Trophoblast cell (in vitro differentiated cells and primary cell): ENCODE results near the gene ERG28.

Source experiments
- DNase-seq, 2 donors: peaks; one replicate each; pipeline ENCODE4 v3.0.0-alpha.2; 2016
- H2AFZ ChIP-seq: 2 replicates; pipeline ENCODE4 v1.6.1; 2013; ENCODE audit warnings: low read length, moderate library complexity, mild to moderate bottlenecking; ENCODE audit not compliant: insufficient read depth, poor library complexity
- H2AK5ac ChIP-seq: 2 replicates; pipeline ENCODE4 v1.6.1; 2013; ENCODE audit warnings: mild to moderate bottlenecking, low read length
- H2BK120ac ChIP-seq: 2 replicates; pipeline ENCODE4 v1.6.1; 2013; ENCODE audit warnings: low read length, mild to moderate bottlenecking, moderate library complexity; ENCODE audit not compliant: insufficient read depth, poor library complexity
- H2BK12ac ChIP-seq: 2 replicates; pipeline ENCODE4 v1.6.1; 2013; ENCODE audit warnings: mild to moderate bottlenecking, low read length, moderate library complexity
- H2BK5ac ChIP-seq: 2 replicates; pipeline ENCODE4 v1.6.1; 2013; ENCODE audit warnings: low read length, low read depth, moderate library complexity, mild to moderate bottlenecking; ENCODE audit not compliant: poor library complexity
- H3K14ac ChIP-seq: 2 replicates; pipeline ENCODE4 v1.6.1; 2013; ENCODE audit warnings: mild to moderate bottlenecking, low read length
- H3K18ac ChIP-seq: 2 replicates; pipeline ENCODE4 v1.6.1; 2013; ENCODE audit warnings: mild to moderate bottlenecking, low read length
- H3K23ac ChIP-seq: 2 replicates; pipeline ENCODE4 v1.6.1; 2013; ENCODE audit warnings: low read length
- H3K27ac ChIP-seq: 2 replicates; pipeline ENCODE4 v1.5.1; 2013; ENCODE audit warnings: low read depth, mild to moderate bottlenecking, inconsistent platforms, low read length, moderate library complexity
- H3K27me3 ChIP-seq: 2 replicates; pipeline ENCODE4 v1.6.1; 2013; ENCODE audit warnings: inconsistent platforms, mild to moderate bottlenecking, low read length, moderate library complexity; ENCODE audit not compliant: insufficient read depth
- H3K36me3 ChIP-seq, 2 experiments: 1 replicate in 1 of 2; 2 replicates in 1 of 2; pipeline ENCODE4 v1.6.1; 2013; ENCODE audit warnings: low read length in 2 of 2, mild to moderate bottlenecking in 2 of 2, moderate library complexity in 1 of 2; ENCODE audit not compliant: insufficient read depth in 2 of 2, control insufficient read depth in 1 of 2
- H3K4ac ChIP-seq: 2 replicates; pipeline ENCODE4 v1.6.1; 2013; ENCODE audit warnings: low read depth, mild to moderate bottlenecking, low read length, moderate library complexity
- H3K4me1 ChIP-seq, 2 experiments: 1 replicate in 1 of 2; 2 replicates in 1 of 2; pipeline ENCODE4 v1.6.1; 2013; ENCODE audit warnings: low read length in 2 of 2, mild to moderate bottlenecking in 2 of 2, moderate library complexity in 1 of 2; ENCODE audit not compliant: insufficient read depth in 2 of 2, control insufficient read depth in 1 of 2
- H3K4me2 ChIP-seq: 2 replicates; pipeline ENCODE4 v1.6.1; 2013; ENCODE audit warnings: inconsistent platforms, mild to moderate bottlenecking, low read length, moderate library complexity
- H3K4me3 ChIP-seq: 2 replicates; pipeline ENCODE4 v1.5.1; 2013; ENCODE audit warnings: mild to moderate bottlenecking, low read depth, low read length, inconsistent platforms
- H3K79me1 ChIP-seq: one replicate; pipeline ENCODE4 v1.6.1; 2013; ENCODE audit warnings: low read length
- H3K79me2 ChIP-seq: 2 replicates; pipeline ENCODE4 v1.6.1; 2013; ENCODE audit warnings: low read length, mild to moderate bottlenecking; ENCODE audit not compliant: control insufficient read depth, insufficient read depth, poor library complexity
- H3K9ac ChIP-seq: 2 replicates; pipeline ENCODE4 v1.6.1; 2013; ENCODE audit warnings: mild to moderate bottlenecking, low read length
- H3K9me3 ChIP-seq: 2 replicates; pipeline ENCODE4 v1.6.1; 2013; ENCODE audit warnings: low read depth, mild to moderate bottlenecking, control low read depth, inconsistent platforms, low read length; ENCODE audit not compliant: insufficient read depth
- H4K12ac ChIP-seq: 2 replicates; pipeline ENCODE4 v1.6.1; 2013; ENCODE audit warnings: low read depth, mild to moderate bottlenecking, low read length, moderate library complexity
- H4K8ac ChIP-seq: 2 replicates; pipeline ENCODE4 v1.6.1; 2013; ENCODE audit warnings: low read depth, mild to moderate bottlenecking, low read length, moderate library complexity
- H4K91ac ChIP-seq: one replicate; pipeline ENCODE4 v1.6.1; 2013; ENCODE audit warnings: low read depth, mild to moderate bottlenecking, low read length, moderate library complexity
- WGBS: extraction: QIAGEN DNeasy Blood & Tissue Kit; methylation state at CpG from one replicate; pipeline ENCODE4 v1.1.7; 2013; ENCODE audit warnings: missing lambda C conversion rate; ENCODE audit not compliant: insufficient read length, insufficient coverage; ENCODE audit errors: extremely low coverage; 5-methylcytosine and 5-hydroxymethylcytosine counted together

Gene ERG28

DNA sequence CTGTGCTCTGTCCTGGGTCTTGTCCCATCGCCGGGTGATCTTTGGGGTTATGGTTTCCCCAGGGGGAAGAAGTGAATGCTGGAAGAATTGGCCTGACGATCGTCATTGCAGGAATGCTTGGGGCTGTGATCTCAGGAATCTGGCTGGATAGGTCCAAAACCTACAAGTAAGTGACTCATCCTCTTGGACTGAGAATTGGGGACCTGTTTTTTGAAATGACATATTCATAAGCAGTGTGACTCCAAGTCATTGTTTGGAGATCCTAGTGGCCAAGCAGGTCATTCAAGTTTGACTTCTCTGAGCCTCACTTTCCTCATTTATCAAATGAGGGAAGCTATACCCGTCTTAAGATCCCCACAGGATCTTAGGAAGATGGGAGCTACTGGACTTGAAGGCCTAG, 25.8 kb downstream of the ERG28 start:
- no peak overlapping the region for H2BK12ac ChIP-seq
- whole genome bisulfite sequencing: no CpG with 5 or more reads among the region's 5 CpGs
- H3K14ac ChIP-seq: no peak overlapping the region
- H4K12ac ChIP-seq: no peak overlapping the region
- no peak overlapping the region for H4K8ac ChIP-seq
- peak overlapping the region; percentile 18 for H2BK120ac ChIP-seq
- no peak overlapping the region for H3K23ac ChIP-seq
- H3K27me3 ChIP-seq: no peaks in the 10 kb centered on the region
- H3K36me3 ChIP-seq: peaks cover 0 to 2% of the 10 kb centered on the region in 2 experiments
- H3K18ac ChIP-seq: no peak overlapping the region
- peak overlapping the region; percentile 14 for H2BK5ac ChIP-seq
- H2AFZ ChIP-seq: no peak overlapping the region
- no peaks in the 10 kb centered on the region for H3K9me3 ChIP-seq
- no peaks in the 10 kb centered on the region for H3K79me2 ChIP-seq
- H2AK5ac ChIP-seq: no peak overlapping the region
- H3K4ac ChIP-seq: no peak overlapping the region
- H3K4me3 ChIP-seq: no peak overlapping the region
- DNase-seq: peak; percentile 89 to 97
- H3K79me1 ChIP-seq: peaks cover 16% of the 10 kb centered on the region
- H3K4me1 ChIP-seq: peaks cover 32 to 34% of the 10 kb centered on the region in 2 experiments
- no peak overlapping the region for H3K4me2 ChIP-seq
- no peak overlapping the region for H3K9ac ChIP-seq
- H3K27ac ChIP-seq: peak overlapping the region; percentile 67
- peak overlapping the region; percentile 42 for H4K91ac ChIP-seq

DNA sequence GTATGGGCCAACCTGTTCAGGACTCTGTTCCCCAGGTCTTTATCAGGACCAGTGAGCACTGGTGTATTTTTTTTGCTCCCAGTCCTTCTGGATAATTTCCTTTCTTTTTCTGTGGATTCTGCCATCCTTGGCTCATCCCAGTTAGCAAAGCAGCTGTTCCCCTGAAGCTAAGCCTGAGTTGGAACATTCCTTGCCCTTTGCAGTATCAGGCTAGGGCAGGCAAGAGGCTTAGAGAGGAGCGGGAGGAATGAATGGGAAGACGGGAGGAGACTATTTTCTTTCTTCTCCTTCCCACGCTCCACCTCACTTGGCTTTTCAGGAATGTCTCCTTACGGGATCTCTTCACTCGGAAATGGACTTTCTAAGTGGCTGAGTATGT, 29.2 kb downstream of the ERG28 start:
- Histone ChIP-seq H4K91ac (no peak overlapping the region), H3K23ac (no peak overlapping the region), H2BK12ac (no peak overlapping the region), H3K79me1 (peaks cover 16% of the 10 kb centered on the region), H3K18ac (no peak overlapping the region), H3K14ac (no peak overlapping the region), H3K36me3 (no peaks in the 10 kb centered on the region), H3K27me3 (no peaks in the 10 kb centered on the region), H3K9me3 (no peaks in the 10 kb centered on the region), H4K12ac (no peak overlapping the region), H2BK120ac (peak overlapping the region; percentile 6), H3K4me3 (no peak overlapping the region), H2AFZ (no peak overlapping the region), H3K4me2 (no peak overlapping the region), H4K8ac (no peak overlapping the region), H3K4ac (no peak overlapping the region), H3K9ac (no peak overlapping the region), H2AK5ac (no peak overlapping the region), H3K4me1 (peaks cover 27 to 30% of the 10 kb centered on the region in 2 experiments), H3K79me2 (no peaks in the 10 kb centered on the region), H2BK5ac (no peak overlapping the region), H3K27ac (peak overlapping the region; percentile 47)
- DNase-seq: peak; percentile 82 to 83
- no CpG with 5 or more reads among the region's 5 CpGs for WGBS

DNA sequence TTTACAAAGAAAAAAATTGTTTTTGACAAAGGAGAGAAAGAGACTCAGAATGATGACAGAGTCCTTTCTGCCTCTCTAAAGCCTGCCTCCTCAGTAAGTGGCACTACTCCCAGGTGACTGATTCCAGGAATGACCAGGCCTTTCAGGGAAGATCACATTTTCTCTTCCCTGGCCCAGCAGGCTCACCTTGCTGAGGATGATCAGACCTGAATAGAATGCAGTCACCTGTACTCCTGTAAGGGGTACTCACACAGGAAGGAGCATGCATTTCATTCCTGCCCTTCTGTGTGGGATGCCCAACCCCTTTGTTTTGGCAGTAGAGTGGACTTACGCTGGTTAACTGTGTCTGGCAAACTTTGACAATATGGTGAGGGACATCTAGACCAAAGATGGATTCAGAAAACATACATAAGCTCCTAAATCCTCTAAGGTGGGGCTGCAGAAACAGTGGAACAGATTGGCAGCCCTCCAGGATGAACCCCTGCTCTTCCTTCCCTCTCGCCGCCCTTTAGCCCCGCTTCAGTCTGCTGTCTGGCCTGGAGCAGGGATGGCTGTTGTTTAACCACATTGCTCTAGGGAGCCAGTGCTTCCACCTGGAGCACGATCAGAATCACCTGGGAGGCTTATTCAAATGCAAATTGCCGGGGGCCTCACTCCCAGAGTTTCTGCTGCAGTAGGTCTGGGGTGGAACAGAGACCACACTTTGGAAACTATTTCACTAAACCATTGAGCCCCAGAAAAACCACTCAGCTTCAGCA, 29.8 kb downstream of the ERG28 start:
- no peaks in the 10 kb centered on the region for H3K36me3 ChIP-seq
- H2AK5ac ChIP-seq: no peak overlapping the region
- H3K14ac ChIP-seq: no peak overlapping the region
- H3K23ac ChIP-seq: no peak overlapping the region
- peaks cover 12% of the 10 kb centered on the region for H3K79me1 ChIP-seq
- no peak overlapping the region for H4K8ac ChIP-seq
- no peak overlapping the region for H3K9ac ChIP-seq
- H3K9me3 ChIP-seq: no peaks in the 10 kb centered on the region
- no peak overlapping the region for H2AFZ ChIP-seq
- no peaks in the 10 kb centered on the region for H3K27me3 ChIP-seq
- no peaks in the 10 kb centered on the region for H3K79me2 ChIP-seq
- no peak overlapping the region for H2BK5ac ChIP-seq
- H3K4ac ChIP-seq: no peak overlapping the region
- WGBS: no CpG with 5 or more reads among the region's 6 CpGs
- no peak overlapping the region for H4K12ac ChIP-seq
- H2BK120ac ChIP-seq: peak overlapping the region; percentile 6
- H3K27ac ChIP-seq: peak overlapping the region; percentile 47
- no peak overlapping the region for H2BK12ac ChIP-seq
- peaks cover 21 to 25% of the 10 kb centered on the region in 2 experiments for H3K4me1 ChIP-seq
- no peak overlapping the region for H3K4me3 ChIP-seq
- no peak overlapping the region for H3K4me2 ChIP-seq
- H3K18ac ChIP-seq: no peak overlapping the region
- no peak overlapping the region for H4K91ac ChIP-seq
- DNase-seq: peak; percentile 75 to 76

DNA sequence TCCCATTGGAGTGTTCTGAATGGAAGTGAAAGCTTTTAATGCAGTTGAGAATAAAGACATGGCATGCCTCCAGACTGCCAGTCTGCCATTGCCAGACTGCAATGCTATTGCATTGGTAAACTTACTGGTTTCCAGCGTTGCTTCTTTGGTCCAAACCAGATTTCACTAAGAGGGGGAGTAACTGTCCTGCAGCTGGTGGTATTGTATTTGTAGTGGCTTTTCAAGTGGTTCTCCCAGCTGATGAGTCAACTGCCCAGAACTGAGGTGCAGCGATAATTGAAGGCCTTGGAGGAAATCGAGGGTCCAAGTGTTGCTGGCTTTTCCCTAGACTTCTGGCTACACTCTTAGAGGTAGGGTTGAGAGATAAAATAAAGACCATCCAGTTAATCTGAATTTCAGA, 31.9 kb downstream of the ERG28 start:
- no CpG with 5 or more reads among the region's 3 CpGs for WGBS
- Histone ChIP-seq H2BK5ac (no peak overlapping the region), H4K12ac (no peak overlapping the region), H4K8ac (no peak overlapping the region), H3K27ac (no peak overlapping the region), H3K36me3 (no peaks in the 10 kb centered on the region), H3K4me3 (no peak overlapping the region), H3K4me1 (peaks cover 11 to 12% of the 10 kb centered on the region in 2 experiments), H3K79me1 (peaks cover 5% of the 10 kb centered on the region), H3K27me3 (no peaks in the 10 kb centered on the region), H2BK12ac (no peak overlapping the region), H2AK5ac (no peak overlapping the region), H2AFZ (no peak overlapping the region), H3K9ac (no peak overlapping the region), H4K91ac (no peak overlapping the region), H3K9me3 (no peaks in the 10 kb centered on the region), H3K79me2 (no peaks in the 10 kb centered on the region), H3K23ac (no peak overlapping the region), H3K4ac (no peak overlapping the region), H3K18ac (no peak overlapping the region), H3K4me2 (no peak overlapping the region), H2BK120ac (no peak overlapping the region), H3K14ac (no peak overlapping the region)
- no peak for DNase-seq
